ENCODE data around the gene PRKCQ.

The PRKCQ gene

DNA sequence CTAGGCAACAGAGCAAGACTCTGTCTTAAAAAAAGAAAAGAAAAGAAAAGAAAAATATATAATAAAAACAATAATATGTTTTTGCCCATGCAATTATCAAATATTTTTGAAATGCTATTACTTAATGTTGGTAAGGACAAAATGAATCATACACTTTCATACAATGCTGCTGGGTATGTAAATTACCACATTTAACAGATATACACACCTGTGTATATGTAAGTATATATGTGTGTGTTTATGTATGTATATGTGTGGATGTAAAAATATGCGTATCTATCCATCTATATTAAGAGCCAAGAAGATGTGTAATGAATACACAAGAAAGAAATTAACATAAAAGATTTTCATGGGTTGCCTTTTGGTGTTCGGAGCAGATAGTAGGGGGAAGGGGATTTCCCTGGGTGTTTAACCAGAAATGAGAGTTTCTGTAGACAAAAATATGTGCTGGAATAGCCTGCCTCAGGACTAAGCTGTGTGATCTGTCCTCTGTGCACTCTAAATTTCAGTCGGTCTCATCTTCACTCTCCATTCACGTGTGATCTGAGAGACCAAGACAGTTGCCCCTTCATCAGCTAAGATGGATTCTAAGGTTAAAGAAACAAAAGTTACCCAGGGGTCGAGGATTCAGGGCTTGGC lies 61.2 kb downstream of the PRKCQ start:
- DNase-seq = no peak

DNA sequence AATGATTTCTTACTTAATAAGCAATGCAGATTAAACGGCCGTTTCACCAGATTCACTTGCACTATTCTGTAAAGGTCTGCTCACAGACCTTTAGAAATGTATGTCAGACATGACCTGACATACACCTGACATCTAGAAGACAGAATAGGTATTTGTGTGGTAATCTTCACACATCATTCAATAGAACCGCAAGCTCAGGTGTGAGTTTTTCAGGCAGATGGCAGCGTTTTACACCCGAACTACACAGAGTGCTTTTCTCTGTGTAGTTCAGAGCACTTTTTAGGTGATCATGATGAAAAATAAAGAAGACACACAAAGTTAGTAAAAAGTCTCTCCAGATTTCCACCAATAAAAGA lies 63.2 kb downstream of the PRKCQ start:
- no peak for DNase-seq

DNA sequence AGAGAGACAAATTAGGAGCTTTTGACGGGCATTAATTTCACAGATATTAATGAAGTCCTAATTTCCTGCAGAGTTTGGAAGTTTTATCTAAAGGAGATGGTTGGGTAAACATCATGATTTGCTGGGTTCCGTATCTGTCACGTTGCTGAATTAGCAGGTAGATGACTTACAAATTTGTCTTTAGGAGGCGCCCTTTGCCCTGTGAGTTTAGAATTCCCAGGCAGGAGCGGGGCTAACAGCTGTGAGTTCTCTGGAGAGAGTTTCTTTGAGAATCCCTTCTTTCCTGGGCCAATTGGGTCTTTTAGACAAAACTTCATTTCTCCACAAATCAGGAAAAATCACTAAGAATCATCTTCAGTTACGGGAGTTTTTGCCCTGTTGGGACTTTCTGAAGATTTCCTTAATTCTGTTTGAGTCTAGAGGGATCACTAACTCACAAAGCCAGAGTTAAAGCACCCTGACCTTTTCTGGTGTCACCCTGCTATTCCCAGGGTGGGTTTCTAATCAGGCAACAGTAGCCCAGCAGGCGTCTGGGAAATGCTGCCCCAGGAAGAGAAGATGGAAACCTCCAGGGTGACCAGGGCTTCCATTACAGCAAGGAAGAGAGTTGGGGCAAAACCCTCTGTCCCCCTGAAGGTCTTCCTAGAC lies 63.7 kb downstream of the PRKCQ start:
- DNase-seq = no peak

DNA sequence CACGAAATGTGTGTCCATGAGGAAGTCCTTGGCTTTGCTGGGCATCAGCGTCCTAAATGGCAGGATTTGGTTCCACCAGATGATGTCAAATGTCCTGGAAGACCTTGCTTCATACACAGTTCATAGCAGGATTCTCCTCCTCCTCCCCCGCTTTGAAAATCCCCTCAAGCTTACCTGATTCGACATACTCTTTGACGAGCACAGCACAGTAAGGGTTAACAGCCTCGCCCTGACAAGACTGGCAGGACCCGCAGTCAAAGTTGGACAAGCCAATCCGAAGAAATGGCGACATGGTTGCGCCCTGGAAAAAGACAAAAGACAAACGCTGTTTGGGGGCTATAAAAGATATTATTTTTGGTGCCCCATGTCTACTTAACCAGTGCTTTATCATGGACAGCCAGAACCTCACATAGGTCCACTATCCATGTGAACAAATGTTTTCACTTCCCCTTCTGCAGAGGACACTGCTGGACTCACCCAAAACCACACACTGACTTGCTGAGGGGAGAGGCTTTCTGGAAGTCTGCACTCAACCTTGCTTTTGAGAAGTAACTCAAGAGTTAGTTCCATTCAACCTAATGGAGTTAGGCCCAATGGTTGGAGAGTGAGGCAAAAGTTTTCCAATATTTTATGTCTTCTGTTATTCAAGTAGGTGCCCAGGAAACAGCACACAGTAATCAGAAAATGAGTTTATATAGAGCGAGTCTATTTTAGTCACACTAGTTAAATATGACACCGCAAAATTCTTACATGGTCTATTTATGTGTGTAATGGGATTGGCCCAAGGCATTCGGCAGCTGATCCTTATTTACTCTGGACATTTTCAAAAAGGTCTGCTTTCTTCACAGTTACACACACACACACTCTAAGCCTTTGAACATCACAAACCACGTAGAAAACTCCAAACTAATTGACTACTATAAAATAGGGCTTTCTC lies 65.0 kb downstream of the PRKCQ start:
- no peak for DNase-seq

DNA sequence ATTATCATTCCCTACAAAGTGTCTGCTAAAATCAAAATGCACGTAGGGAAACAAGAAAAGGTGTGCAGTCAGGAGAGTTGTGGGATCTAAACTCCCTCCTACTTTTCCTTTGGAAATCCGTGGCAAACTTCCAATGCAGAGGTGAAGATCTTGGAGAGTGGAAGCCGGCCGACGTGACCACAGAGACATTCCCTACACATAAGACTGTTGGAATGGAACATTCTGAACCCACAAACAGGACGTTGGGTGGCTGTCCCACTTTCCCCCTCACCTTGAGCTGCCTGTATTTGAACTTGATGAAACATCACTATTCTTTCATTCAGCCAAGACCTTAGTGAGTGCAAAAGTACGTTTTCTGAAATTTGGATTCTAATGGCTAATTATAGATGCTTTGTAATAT lies 65.9 kb downstream of the PRKCQ start:
- DNase-seq = no peak

DNA sequence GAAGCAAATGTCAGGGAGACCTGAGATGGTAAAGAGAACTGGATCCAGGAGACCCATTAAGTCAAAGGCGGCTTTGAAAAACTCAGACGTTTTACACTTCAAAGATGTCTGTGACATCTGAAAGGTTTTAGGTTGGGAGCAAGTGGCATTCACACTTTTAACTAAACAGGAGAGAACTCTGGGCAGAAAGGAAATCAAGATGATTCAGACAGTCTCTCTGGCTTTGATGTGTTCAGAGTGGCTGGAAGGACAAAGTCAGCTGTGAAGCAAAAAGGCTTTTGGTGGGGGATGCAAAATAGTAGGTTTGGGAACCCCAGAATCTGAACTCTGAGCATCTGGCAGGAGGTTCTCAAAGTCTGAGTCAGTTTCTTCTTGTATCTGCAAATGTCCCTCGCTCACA lies 66.6 kb downstream of the PRKCQ start:
- no peak for DNase-seq

DNA sequence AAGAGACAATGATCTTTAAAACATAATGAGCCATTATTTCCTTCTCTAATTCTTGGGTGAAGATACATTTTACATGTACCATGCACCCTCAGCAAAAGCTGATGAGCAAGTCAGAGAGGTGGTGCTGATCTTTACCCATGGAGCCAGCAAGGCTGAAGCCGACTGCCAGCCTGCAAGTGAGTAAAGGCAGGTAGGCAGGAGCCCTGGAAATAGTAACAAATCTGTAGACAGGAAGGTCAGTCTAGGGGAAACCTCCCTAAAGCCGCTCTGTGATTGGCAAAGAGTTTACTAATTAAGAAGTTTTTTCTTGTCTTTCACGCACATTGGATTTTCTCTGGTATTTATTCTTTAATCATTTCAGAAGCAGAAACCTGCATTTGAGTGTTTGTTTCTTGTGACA lies 67.9 kb downstream of the PRKCQ start:
- no peak for DNase-seq

DNA sequence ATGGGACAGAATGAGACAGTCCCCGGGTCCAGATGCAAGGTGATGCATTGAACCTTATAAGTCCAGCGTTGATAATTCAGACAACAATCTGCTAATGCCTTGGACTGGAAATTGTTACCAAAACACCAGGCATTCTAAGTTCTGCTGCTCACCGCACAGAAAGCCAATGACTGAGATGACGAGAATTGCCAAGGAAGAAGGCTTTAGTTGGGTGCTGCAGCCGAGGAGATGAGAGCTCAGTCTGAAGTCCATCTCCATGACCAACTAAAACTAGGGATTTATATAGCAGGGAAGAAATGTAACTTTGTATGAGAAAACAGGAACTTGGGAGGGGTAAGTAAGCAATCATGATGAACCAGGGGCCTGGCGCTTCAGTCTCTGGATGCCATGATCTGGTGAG lies 68.7 kb downstream of the PRKCQ start:
- DNase-seq = no peak

DNA sequence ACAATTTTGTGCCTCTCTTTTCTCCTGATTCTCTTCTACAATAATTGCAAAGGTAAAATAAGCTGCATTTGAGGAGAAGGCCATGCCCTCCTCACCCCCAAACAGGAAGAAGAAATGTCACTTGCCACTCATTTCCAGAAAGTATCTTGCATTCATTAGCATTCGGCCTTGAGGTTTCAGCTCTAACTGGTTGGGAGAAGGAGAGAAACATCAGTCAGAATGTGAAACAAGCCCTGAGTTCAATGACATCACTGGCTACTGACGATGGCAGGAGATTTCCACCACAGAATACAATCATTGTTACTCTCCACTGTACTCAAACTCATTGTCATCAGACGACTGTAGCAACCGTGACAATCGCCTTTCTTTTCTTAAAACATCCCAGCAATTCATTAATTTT lies 72.8 kb downstream of the PRKCQ start:
- DNase-seq = no peak

DNA sequence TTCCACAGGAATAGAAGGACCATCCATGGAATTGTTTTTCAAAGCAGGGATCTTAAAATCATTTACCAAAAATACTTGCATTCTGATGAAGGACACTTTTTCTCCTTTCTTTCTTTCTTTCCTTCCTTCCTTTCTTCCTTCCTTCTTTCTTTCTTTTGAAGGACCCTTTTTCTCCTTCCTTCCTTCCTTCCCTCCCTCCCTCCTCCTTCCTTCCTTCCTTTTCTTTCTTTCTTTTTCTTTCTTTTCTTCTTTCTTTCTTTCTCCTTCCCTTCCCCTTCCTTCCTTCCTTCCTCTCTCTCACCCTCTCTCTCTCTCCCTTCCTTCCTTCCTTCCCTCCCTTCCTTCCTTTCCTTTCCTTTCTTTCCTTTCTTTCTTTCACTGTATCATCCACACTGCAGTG lies 74.8 kb downstream of the PRKCQ start:
- DNase-seq = no peak

DNA sequence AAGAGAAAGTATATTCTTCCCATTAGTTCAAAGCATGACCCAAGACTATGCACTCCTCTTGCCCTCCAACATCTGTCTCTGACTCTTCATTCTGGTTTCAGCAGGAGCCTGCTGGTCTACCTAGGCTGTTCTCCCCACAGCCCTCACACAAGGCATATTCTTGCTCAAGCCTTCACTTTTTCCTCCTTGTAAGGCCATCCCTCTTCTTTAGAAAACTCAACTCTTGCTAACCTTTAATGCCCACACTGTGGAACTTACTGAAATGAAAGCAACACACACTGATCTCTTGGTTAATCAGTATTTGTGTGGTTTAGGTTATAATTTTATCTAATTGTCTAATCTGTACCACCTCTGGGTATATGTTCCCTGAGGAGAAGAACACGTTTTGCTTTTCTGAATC lies 75.8 kb downstream of the PRKCQ start:
- DNase-seq = no peak

DNA sequence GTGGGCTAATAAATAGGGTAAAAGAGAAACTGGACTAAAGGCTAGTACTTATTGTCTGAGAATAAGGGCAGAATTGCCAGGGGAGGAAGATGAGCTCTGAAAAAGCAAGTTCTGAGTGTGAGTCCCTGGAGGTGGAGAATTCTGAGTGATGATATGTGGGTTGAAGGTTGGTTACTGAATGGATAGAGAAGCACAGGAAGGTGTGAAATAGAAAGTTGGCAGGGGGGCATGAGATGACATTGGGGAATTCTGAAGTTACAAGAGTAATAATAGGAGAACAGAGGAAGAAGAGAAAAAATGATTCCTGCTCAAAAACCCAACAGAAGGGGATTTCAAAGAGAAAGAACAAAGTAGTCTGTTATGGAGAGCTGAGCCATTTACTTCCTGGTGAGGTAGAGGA lies 76.9 kb downstream of the PRKCQ start:
- no peak for DNase-seq

DNA sequence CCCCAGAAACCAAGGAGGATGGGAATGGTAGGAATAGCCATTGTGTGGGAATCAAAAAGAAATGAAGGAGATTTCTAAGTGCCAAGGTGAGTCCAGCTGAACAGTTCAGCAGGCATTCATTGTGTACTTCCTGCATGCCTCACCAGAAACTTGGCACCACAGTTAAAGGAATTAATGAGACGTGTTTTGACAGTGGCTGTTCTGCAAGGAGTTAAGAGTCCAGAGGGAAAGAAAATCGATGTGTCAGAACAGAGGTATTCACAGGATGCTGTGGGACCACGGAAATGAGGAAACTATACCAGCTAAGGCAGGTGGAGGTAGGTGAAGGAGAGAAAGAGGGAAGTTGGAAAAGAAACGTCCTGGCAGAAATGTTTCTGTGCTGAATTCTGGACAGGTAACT lies 78.1 kb downstream of the PRKCQ start:
- no peak for DNase-seq

DNA sequence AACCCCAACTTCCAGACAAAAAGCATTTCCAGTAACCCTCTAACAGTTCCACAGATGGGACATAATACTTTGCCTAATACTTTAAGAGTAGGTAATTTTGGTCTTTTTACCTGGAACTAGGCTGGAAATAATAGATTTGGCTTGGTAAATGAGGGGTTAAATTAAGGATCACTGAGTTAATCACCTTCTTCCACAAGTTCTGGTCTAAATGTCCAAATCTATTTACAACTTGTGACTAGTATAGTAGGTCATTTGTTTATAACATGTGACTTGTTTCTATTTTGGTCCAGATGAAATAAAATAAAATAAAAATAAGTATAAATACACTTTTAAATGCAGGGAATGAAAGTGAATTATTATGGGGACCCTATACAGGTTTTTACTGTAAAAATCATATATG lies 80.1 kb downstream of the PRKCQ start:
- no peak for DNase-seq

DNA sequence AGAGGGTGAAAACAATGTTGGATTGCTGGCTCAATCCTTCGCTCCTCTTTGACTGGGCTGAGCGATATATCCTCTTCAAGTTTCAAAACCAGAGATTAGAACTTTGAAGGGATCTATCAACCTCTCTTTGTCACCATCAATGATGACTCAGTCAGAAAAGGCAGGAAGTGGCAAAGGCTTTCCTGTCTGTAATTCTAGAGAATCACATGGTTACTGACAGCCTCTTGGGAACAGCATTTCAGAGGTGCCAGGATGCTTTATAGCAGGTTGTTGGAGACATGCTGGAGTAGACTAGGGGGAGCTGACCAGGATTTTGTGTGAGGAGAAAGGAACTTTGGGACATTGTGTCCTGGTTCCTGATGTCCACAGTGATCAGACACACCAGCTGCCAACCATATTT lies 81.3 kb downstream of the PRKCQ start:
- no peak for DNase-seq

DNA sequence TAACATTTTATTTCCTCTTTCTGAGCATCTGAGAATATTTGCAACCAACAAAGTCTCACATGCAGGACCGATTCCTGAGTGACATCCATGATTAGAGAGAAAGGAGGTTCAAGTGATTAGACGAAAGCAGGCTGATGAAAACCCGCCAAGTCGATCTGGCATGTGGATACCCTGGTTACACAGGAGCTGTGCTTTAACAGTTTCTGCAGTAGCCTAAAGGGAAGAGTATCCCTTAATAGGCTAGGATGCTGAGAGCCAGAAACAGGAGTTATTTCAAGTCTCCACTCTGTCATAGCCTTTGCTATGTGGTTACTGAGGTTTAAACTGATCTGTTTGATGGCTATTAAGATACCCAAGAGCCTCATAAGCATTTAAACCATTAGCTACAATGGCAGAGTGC lies 82.5 kb downstream of the PRKCQ start:
- DNase-seq = no peak

DNA sequence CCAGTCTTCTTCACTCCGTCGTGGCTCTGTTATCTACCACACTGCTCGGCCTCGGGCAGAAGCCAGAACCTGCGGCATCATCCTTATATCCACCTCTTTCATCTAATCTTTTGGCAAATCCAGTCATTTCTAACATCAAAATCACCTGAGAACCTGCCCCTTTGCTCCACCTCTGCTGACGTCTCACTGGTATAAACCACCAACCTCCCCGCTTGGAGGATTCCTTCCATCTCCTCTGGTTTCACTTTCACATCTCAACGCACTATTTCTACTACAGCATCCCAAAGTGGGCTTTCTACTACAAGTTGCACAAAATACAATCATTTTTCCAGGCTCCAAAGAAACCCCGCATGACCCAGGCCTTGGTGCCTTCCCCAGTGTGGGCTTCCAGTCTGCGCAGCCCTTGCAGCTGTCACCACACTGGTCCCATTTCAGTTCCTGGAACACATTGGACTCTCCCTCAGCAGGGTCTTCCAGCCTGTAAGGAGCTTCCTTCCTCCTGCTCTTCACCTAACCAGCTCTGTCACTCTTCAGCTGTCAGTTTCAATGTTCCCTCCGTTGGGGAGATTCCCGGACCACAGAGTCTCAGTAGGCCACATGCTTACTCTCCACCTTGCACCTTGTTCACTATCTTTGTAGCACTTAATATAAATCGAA lies 85.0 kb downstream of the PRKCQ start:
- no peak for DNase-seq

DNA sequence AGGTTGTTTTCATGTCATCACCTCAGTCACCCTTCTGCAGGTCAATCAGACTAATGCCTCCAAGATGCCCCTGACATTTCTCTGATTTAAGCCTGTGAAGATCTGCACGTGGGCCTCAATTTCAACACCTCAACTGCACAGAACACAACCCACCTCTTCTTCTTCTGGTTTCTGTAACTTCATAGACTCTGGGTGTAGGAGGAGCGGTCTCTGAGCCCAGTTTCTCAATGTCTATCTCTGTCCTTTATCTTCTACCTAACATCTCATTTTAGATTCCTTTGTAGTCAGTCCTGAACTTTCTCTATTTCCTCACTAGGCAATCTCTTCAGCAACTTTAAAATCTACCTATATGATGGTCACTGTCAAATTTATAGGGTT lies 85.6 kb downstream of the PRKCQ start:
- DNase-seq = no peak

DNA sequence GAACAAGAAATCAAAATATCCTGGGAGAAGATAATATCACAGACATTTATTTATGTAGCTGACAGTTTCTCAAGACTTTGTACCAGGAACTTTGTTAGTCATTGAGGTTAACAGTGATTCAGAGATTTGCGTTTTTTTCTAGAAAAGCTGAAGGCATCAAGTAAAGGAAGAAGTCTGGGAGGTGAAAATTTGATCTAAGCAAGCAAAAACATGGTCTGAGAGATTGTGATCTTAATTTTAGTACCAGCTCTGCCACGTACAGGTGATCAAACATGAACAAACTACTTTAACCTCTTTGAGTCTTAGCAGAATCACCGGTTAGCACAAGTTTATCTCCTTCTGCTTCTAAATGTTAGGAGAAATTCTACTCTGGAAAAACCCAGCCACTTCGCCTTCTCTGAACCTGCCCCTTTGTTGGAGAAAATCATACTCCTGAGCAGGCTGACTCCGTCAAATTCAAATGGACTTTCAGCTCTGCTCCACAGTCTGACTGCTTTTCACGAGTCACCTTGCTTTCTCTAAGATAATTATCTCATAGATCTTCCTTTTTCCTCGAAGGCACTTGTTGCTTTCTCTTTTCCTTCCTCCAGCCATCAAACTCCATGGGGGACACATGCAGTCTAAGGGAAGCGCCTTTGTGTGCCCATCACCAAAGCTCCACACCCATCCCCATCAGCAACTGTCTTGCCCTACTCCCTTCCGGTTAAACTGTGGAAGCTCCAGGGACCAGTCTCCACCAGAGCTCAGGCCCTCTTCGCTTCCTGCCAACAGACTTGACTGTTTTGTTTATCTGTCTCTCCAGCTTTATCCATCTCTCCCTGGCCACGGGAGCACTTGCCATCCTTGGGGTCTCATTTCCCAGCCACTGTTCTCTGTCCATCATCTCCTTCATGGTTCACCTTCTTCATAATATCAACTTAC lies 86.3 kb downstream of the PRKCQ start:
- no peak for DNase-seq

DNA sequence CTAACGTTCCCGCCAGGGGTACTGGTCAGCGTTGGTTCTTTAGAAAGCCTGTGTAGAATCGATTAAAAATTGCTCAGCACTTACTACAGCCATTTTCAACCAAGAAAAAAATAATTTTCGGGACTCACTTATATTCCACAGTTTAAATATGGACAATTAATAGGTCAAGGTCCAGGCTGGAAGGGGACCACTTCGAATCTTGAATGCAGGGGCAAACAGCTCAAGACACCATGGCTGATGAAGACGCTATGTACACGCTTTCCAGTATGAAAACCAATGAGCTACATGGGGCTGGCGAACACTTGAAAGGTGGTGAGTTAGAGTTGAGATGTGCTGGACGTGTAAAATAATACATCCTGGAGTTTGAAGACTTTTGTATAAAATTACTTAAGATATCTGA lies 87.2 kb downstream of the PRKCQ start:
- DNase-seq = no peak

DNA sequence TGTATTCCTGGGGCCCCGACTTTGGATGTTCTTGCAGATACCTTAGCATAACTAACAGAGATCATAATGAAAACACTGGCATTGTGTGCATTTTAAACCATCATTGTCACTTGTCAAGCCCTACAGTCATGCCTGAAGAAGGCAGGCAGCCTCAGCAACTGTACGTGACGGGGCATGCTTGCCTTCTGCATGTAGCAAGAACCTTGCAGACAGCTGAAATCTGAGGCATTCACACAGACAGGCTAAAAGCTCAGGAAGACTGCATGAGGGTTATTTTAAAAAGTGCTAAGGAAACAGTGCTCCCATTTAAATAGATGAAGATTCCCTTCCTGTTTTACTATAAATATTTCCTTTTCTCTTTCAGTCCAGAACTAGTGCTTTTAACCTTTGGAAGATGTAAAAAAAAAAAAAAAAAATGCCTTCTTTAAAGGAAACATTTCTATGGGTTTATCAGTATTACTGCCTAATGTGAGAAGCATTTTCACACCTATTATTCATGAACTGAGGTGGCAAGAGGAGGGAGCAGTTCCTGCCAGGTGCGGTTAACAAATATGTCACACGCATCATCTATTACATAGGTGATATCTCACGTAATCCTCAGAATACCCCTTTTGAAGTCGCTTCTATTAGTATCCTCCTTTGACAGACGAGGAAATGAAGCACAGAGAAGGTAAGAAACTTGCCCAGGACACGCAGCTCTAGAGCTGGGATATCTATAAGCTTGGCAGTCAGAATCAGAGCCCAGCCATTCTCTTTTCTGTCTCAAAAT lies 88.1 kb downstream of the PRKCQ start:
- no peak for DNase-seq

DNA sequence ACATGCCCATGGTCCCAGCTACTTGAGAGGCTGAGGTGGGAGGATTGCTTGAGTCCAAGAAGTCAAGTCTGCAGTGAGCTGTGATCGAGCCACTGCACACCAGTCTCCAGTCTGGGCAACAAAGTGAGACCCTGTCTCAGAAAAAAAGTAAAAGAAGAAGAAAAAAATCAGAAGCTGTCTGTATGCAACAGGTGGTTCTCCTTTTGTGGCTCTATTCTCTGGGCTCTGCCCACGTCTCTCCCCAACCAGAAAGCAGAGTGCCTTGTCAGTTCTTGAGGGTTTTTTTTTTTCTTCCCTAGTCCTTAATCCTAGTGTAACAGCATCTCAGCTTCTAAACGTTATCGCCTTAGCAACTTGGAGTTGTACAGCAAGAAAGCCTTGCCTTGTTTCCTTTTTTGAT lies 89.5 kb downstream of the PRKCQ start:
- DNase-seq = no peak

All from cortex of kidney (tissue), 1 donor.